SW480 (cell line): ENCODE measurements around the gene PCDHA2.
A peak's percentile ranks its signal among the peaks of the same experiment; 100 is the strongest.
"Not testable (repeated sequence)": the region's sequence is repeated elsewhere in the genome, so short reads cannot be mapped to it uniquely, and the experiment has no call there.

Experiments
- DNase-seq: peaks from one replicate; pipeline ENCODE4 v3.0.0-alpha.2; 2016; ENCODE audit warnings: low spot score

PCDHA2 gene

DNA sequence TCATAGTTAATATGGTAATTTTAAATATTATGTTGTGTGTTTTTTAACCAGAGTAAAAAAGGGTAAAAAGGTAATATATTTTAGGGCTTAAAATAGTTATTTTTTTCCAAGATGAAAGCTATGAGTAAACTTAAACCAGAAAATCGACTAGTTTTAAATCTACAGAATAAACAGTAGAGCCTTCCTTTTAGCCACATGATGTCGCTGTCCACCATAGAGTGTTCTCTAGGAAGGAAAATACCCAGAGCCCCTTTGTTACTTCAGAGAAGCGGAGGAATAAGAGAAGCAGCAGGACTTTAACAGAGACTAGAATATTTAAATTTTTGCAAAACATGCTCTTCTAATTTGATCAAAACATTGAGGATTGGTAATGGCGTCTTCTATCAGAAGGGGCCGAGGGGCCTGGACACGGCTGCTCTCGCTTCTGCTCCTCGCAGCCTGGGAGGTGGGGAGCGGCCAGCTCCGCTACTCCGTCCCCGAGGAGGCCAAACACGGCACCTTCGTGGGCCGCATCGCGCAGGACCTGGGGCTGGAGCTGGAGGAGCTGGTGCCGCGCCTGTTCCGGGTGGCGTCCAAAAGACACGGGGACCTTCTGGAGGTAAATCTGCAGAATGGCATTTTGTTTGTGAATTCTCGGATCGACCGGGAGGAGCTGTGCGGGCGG is at the start of gene PCDHA2:
TSS of gene PCDHA2 (plus strand) at position 258 of the 664 bp plus-strand sequence.
- no peak for DNase-seq

DNA sequence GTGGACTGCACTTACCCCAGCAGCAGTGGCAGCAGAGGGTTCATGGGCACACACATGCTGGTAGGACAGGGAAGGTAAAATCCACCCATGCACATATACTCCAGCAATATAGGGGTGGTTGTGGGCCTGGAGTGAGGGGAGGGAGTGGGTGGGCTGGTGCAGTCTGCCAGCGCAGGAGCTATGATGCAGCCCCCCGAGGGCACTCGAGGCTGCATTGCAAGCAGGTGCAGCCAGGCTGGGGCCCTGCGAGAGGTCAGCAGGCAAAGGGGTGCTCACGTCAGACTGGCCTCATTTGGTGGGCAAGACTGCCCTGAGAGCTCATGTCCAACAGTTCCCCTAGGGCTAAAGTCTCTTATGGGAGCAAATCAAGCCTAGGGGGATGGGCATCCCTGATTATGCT is 41.1 kb upstream of the PCDHA2 start:
- no peak for DNase-seq

DNA sequence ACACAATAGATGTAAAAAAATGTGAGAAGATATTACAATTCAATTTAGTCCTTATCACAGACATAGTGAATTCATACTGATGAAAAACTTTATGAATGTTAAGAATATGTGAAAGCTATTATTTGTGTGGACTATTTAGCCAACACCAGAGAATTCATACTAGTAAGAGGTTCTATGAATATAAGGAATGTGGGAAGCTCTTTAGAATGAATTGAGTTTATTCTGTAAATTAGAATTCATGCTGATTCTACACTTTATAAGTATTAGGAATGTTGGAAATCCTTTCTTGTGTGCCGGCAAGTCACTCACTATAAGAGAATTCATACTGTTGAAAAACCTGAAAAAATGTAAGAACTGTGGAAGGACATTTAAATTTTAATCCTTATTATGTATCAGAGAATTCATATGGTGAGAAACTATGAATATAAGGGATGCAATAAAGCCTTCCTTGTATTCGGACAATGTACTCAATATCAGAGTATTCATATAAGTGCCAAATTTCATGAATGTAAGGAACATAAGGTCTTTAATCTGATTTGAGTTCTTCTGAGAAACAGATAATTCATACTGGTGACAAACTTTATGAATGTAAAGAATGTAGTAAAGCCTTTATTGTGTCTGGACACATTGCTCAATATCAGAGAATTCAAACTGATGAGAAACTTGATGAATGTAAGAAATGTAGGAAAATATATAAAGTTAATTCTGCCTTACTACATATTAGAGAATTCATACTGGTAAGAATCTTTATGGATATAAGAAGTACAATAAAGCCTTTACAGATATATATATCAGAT is 30.3 kb upstream of the PCDHA2 start:
- DNase-seq = no peak

DNA sequence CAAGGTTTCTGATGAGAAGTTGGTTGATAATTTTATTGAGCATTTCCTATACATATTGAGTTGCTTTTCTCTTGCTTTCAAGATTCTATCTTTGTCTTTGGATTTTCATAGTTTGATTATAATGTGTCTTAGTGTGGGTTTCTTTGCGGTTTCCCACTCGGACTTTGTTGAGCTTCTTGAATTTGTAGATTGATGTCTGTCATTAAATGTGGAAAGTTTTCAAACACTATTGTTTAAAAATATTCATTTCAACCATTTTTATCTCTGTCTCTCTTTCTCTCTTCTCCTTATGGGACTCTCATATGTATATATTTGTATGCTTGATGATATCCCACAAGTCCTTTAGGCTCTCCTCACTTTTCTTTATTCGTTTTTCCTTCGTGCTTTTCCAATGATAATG is 27.2 kb upstream of the PCDHA2 start:
- no peak for DNase-seq

DNA sequence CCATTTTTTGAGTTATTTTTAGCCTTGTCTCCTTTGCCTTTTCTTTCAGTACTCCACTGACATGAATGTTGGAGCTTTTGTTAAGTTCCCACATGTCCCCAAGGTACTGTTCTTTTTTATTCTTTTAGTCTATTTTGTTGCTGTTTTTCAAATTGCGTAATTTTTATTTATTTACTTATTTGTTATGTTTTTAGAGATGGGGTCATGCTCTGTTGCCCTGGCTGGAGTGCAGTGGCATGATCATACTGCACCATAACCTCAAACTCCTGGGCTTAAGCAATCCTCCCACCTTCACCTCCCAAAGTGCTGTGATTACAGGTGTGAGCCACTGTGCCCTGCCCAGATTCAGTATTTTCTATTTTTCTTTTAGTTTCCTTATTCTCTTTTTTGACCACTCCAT is 14.1 kb upstream of the PCDHA2 start:
- DNase-seq = no peak

DNA sequence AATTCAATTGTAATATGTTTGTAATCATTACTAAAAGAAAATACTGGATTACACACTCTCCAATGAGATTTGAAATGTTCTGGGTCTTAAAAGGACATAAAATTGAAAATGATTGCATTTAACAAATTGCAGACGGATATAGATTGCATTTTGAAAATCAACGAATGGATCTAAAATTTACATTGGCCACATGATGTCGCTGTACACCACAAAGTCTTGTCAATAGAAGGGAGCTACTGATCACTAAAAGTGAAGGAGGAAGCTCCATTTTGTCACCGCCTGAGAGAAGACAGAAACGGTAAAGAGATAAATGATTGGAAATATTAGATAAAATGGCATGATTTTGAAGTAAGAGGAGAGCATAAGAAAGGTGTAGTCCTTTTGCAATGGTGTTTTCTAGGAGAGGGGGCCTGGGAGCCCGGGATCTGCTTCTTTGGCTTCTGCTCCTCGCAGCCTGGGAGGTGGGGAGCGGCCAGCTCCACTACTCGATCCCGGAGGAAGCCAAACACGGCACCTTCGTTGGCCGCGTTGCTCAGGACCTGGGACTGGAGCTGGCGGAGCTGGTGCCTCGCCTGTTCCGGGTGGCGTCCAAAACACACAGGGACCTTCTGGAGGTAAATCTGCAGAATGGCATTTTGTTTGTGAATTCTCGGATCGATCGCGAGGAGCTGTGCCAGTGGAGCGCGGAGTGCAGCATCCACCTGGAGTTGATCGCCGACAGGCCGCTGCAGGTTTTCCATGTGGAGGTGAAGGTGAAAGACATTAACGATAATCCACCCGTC is 8.6 kb upstream of the PCDHA2 start, which contains the start of gene PCDHA1:
TSS of gene PCDHA1 (plus strand) at position 236 of the 782 bp plus-strand sequence.
- DNase-seq = no peak

DNA sequence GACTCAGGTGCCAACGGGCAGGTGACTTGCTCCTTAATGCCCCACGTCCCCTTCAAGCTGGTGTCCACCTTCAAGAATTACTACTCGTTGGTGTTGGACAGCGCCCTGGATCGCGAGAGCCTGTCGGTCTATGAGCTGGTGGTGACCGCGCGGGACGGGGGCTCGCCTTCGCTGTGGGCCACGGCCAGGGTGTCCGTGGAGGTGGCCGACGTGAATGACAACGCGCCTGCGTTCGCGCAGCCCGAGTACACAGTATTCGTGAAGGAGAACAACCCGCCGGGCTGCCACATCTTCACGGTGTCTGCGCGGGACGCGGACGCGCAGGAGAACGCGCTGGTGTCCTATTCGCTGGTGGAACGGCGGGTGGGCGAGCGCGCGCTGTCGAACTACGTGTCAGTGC is 7.2 kb upstream of the PCDHA2 start:
- not testable (repeated sequence) for DNase-seq

DNA sequence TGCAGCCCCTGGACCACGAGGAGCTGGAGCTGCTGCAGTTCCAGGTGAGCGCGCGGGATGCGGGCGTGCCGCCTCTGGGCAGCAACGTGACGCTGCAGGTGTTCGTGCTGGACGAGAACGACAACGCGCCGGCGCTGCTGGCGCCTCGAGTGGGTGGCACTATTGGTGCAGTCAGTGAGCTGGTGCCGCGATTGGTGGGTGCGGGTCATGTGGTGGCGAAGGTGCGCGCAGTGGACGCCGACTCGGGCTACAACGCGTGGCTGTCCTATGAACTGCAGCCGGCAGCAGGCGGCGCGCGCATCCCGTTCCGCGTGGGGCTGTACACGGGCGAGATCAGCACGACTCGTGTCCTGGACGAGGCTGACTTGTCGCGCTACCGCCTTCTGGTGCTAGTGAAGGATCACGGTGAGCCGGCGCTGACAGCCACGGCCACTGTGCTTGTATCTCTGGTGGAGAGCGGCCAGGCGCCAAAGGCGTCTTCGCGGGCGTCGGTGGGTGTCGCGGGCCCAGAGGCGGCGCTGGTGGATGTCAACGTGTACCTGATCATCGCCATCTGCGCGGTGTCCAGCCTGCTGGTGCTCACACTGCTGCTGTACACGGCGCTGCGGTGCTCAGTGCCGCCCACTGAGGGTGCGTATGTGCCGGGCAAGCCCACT is 6.7 kb upstream of the PCDHA2 start:
- DNase-seq = not testable (repeated sequence)

DNA sequence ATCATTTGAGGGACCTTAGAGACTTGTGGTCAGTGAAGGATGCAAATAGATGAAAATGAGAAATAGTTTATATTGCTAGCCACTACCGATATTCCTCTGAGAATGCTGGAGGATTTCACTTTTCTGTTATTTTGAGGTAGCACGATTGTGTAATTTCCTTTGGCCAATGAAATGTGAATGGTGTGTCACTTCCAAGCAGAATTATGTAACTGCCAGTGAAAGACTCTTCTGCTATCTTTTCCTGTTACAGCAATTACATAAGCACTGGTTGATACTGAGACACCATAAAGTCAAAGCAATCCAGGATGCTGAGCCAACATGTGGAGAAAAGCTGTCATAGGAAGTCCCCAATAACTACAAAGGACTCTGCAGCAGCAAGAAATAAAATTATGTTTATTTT is 3.6 kb upstream of the PCDHA2 start:
- DNase-seq = no peak

DNA sequence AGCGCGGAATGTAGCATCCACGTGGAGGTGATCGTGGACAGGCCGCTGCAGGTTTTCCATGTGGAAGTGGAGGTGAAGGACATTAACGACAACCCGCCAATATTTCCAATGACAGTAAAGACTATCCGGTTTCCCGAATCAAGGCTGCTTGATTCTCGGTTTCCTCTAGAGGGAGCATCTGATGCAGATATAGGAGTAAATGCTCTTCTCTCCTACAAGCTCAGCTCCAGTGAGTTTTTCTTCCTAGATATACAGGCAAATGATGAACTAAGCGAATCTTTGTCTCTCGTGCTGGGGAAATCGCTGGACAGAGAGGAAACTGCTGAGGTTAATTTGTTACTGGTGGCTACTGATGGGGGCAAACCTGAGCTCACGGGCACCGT is 598 bp downstream of the PCDHA2 start:
- peak; percentile 6 for DNase-seq

DNA sequence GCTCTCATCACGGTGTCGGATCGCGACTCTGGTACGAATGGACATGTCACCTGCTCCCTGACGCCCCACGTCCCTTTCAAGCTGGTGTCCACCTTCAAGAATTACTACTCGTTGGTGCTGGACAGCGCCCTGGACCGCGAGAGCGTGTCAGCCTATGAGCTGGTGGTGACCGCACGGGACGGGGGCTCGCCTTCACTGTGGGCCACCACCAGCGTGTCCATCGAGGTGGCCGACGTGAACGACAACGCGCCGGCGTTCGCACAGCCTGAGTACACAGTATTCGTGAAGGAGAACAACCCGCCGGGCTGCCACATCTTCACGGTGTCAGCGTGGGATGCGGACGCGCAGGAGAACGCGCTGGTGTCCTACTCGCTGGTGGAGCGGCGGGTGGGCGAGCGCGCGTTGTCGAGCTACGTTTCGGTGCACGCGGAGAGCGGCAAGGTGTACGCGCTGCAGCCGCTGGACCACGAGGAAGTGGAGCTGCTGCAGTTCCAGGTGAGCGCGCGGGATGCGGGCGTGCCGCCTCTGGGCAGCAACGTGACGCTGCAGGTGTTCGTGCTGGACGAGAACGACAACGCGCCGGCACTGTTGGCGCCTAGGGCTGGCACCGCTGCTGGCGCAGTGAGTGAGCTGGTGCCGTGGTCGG is 1.5 kb downstream of the PCDHA2 start:
- not testable (repeated sequence) for DNase-seq

DNA sequence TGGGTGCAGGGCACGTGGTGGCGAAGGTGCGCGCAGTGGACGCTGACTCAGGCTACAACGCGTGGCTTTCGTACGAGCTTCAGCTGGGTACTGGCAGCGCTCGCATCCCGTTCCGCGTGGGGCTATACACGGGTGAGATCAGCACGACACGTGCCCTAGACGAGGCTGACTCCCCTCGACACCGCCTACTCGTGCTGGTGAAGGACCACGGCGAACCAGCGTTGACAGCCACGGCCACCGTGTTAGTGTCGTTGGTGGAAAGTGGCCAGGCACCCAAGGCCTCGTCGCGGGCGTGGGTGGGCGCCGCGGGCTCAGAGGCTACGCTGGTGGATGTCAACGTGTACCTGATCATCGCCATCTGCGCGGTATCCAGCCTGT is 2.1 kb downstream of the PCDHA2 start:
- DNase-seq = no peak

DNA sequence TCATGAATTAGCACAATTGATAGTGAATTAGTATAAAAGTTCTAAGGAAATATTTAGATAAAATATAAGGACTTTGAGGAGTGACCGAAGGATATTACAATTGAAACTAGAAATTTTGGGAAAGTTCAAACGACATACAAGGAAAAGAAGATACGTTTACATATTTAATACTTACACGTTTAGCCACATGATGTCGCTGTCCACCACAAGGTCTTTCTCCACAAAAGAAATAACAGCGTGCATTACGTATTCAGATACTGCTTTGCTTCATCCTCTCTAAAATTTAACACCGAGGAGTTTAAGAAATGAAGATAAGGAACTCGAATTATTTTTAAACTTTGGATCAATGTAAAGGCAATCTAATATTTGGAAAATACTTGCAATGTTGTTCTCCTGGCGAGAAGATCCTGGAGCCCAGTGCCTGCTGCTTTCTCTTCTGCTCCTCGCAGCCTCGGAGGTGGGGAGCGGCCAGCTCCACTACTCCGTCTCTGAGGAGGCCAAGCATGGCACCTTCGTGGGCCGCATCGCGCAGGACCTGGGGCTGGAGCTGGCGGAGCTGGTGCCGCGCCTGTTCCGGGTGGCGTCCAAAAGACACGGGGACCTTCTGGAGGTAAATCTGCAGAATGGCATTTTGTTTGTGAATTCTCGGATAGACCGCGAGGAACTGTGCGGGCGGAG is 6.3 kb downstream of the PCDHA2 start, which contains the start of gene PCDHA3:
TSS of gene PCDHA3 (plus strand) at position 242 of the 678 bp plus-strand sequence.
- no peak for DNase-seq

DNA sequence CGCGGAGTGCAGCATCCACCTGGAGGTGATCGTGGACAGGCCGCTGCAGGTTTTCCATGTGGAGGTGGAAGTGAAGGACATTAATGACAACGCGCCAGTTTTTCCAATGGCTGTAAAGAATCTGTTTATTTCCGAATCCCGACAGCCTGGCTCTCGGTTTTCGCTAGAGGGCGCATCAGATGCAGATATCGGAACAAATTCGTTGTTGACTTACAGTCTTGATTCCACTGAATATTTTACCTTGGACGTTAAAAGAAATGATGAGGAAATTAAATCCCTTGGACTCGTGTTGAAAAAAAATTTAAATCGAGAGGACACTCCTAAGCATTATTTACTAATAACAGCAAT is 6.8 kb downstream of the PCDHA2 start:
- DNase-seq = no peak

DNA sequence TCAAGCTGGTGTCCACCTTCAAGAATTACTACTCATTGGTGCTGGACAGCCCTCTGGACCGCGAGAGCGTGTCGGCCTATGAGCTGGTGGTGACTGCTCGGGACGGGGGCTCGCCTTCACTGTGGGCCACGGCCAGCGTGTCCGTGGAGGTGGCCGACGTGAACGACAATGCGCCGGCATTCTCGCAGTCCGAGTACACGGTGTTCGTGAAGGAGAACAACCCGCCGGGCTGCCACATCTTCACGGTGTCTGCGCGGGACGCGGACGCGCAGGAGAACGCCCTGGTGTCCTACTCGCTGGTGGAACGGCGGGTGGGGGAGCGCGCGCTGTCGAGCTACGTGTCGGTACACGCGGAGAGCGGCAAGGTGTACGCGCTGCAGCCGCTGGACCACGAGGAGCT is 7.7 kb downstream of the PCDHA2 start:
- not testable (repeated sequence) for DNase-seq

DNA sequence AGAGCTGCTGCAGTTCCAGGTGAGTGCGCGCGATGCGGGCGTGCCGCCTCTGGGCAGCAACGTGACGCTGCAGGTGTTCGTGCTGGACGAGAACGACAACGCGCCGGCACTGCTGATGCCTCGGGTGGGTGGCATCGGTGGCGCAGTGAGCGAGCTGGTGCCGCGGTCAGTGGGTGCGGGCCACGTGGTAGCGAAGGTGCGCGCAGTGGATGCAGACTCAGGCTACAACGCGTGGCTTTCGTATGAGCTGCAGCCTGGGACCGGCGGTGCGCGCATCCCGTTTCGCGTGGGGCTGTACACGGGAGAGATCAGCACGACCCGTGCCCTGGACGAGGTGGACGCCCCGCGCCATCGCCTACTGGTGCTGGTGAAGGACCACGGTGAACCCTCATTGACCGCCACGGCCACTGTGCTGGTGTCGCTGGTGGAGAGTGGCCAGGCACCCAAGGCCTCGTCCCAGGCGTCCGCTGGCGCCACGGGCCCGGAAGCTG is 8.2 kb downstream of the PCDHA2 start:
- DNase-seq = no peak

DNA sequence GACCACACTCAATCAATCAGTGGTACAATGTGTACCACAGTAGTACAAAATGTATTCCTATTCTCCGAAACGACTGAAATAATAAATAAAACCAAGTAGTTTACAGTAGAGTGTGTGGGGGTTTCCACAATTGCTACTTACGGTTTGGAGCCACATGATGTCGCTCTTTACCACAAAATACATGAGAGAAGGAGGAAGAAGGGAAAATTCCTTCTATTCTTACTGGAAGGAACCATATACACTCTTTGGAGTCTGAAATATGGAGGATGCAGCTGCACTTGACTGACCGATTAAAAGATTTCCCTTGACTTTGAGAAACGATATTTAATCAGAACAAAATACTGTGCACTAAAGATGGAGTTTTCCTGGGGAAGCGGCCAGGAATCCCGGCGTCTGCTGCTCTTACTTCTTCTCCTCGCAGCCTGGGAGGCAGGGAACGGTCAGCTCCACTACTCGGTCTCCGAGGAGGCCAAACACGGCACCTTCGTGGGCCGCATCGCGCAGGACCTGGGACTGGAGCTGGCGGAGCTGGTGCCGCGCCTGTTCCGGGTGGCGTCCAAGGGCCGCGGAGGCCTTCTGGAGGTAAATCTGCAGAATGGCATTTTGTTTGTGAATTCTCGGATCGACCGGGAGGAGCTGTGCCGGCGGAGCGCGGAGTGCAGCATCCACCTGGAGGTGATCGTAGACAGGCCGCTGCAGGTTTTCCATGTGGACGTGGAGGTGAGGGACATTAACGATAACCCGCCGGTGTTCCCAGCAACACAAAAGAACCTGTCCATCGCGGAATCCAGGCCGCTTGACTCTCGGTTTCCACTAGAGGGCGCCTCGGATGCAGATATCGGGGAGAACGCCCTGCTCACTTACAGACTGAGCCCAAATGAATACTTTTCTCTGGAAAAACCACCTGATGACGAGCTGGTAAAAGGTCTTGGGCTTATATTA is 12.5 kb downstream of the PCDHA2 start, which contains the start of gene PCDHA4:
TSS of gene PCDHA4 (plus strand) at position 235 of the 942 bp plus-strand sequence.
- DNase-seq = no peak

DNA sequence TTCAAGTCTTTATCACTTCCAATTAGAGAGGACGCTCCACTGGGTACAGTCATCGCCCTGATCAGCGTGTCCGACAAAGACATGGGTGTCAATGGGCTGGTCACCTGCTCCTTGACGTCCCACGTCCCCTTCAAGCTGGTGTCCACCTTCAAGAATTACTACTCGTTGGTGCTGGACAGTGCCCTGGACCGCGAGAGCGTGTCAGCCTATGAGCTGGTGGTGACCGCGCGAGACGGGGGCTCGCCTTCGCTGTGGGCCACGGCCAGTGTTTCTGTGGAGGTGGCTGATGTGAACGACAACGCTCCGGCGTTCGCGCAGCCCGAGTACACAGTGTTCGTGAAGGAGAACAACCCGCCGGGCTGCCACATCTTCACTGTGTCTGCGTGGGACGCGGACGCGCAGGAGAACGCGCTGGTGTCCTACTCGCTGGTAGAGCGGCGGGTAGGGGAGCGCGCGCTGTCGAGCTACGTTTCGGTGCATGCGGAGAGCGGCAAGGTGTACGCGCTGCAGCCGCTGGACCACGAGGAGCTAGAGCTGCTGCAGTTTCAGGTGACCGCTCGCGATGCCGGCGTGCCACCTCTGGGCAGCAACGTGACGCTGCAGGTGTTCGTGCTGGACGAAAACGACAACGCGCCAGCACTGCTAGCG is 13.7 kb downstream of the PCDHA2 start:
- not testable (repeated sequence) for DNase-seq

DNA sequence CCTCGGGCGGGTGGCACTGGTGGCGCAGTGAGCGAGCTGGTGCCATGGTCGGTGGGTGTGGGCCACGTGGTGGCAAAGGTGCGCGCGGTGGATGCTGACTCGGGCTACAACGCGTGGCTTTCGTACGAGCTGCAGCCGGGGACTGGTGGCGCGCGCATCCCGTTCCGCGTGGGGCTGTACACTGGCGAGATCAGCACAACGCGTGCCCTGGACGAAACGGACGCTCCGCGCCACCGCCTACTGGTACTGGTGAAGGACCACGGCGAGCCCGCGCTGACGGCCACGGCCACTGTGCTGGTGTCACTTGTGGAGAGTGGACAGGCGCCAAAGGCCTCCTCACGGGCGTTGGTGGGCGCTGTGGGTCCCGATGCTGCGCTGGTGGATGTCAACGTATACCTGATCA is 14.2 kb downstream of the PCDHA2 start:
- no peak for DNase-seq
